ENCODE data around the gene RHOT2.

RHOT2 gene

DNA sequence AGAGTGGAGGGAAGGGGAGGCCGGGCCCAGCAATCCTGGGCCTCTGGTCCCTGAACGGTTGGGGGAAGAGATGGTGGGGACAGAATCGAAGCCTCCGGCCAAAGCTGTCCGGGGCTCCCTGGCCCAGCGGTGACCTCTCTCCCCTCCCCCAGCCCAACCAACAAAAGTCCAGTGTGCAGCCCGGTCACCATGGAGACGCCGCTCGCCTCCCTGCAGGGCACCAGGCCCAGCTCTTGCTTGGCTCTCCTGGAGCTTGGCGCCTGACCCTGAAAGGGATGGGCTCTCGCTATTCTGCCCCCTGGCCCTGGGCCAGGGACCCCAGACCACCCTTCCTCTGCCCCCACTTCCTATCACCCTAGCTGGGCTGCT is 48.3 kb downstream of the RHOT2 start:
- Histone ChIP-seq H3K27me3 (ENCODE audit: control insufficient read depth, insufficient read depth, low read length) (no peaks in the 10 kb centered on the region), H3K4me3 (ENCODE audit: low read depth, low read length) (peak overlapping the region; percentile 43), H3K36me3 (ENCODE audit: control insufficient read depth, insufficient read depth, low read length) (no peaks in the 10 kb centered on the region), H3K9ac (no peak overlapping the region), H2AFZ (peak overlapping the region; percentile 40), H3K79me2 (peaks cover 2% of the 10 kb centered on the region), H3K27ac (no peak overlapping the region), H3K4me2 (ENCODE audit: low read length) (peak overlapping the region; percentile 74), H3K4me1 (peaks cover 17% of the 10 kb centered on the region), H3K9me3 (ENCODE audit: control insufficient read depth, low read length) (no peaks in the 10 kb centered on the region)
- TF ChIP-seq, protein P1, sequence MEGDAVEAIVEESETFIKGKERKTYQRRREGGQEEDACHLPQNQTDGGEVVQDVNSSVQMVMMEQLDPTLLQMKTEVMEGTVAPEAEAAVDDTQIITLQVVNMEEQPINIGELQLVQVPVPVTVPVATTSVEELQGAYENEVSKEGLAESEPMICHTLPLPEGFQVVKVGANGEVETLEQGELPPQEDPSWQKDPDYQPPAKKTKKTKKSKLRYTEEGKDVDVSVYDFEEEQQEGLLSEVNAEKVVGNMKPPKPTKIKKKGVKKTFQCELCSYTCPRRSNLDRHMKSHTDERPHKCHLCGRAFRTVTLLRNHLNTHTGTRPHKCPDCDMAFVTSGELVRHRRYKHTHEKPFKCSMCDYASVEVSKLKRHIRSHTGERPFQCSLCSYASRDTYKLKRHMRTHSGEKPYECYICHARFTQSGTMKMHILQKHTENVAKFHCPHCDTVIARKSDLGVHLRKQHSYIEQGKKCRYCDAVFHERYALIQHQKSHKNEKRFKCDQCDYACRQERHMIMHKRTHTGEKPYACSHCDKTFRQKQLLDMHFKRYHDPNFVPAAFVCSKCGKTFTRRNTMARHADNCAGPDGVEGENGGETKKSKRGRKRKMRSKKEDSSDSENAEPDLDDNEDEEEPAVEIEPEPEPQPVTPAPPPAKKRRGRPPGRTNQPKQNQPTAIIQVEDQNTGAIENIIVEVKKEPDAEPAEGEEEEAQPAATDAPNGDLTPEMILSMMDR (IDR thresholded peaks at IDR 0.05): no peak

DNA sequence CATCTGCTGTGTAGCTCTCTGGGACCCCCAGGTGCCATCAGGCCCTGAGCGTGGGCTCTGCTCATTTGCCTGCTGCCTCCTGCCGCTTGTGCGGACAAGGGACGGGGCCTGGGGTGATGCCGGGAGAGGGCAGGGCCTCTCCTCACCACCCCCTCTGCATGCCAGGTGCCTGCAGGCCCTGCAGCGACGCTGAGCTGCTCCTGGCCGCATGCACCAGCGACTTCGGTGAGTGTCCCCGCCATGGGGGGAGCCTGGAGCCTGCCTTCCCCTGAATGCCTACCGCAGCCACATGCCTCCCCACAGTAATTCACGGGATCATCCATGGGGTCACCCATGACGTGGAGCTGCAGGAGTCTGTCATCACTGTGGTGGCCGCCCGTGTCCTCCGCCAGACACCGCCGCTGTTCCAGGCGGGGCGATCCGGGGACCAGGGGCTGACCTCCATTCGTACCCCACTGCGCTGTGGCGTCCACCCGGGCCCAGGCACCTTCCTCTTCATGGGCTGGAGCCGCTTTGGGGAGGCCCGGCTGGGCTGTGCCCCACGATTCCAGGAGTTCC is 48.9 kb downstream of the RHOT2 start:
- Histone ChIP-seq H3K9ac (no peak overlapping the region), H3K4me3 (ENCODE audit: low read depth, low read length) (no peak overlapping the region), H3K27ac (no peak overlapping the region), H3K36me3 (ENCODE audit: control insufficient read depth, insufficient read depth, low read length) (no peaks in the 10 kb centered on the region), H2AFZ (no peak overlapping the region), H3K9me3 (ENCODE audit: control insufficient read depth, low read length) (no peaks in the 10 kb centered on the region), H3K4me2 (ENCODE audit: low read length) (no peak overlapping the region), H3K79me2 (peaks cover 2% of the 10 kb centered on the region), H3K27me3 (ENCODE audit: control insufficient read depth, insufficient read depth, low read length) (no peaks in the 10 kb centered on the region), H3K4me1 (peaks cover 17% of the 10 kb centered on the region)
- TF ChIP-seq, protein P1 (IDR thresholded peaks at IDR 0.05): no peak

GRCh38 chr16:717450-718245 is 49.7 kb downstream of the RHOT2 start:
- Histone ChIP-seq H3K4me3 (ENCODE audit: low read depth, low read length) (no peak overlapping the region), H3K36me3 (ENCODE audit: control insufficient read depth, insufficient read depth, low read length) (no peaks in the 10 kb centered on the region), H3K4me2 (ENCODE audit: low read length) (no peak overlapping the region), H3K27me3 (ENCODE audit: control insufficient read depth, insufficient read depth, low read length) (no peaks in the 10 kb centered on the region), H3K9ac (no peak overlapping the region), H3K9me3 (ENCODE audit: control insufficient read depth, low read length) (no peaks in the 10 kb centered on the region), H3K4me1 (peaks cover 17% of the 10 kb centered on the region), H2AFZ (no peak overlapping the region), H3K27ac (no peak overlapping the region), H3K79me2 (peaks cover 2% of the 10 kb centered on the region)
- TF ChIP-seq, protein P1 (IDR thresholded peaks at IDR 0.05): no peak

DNA sequence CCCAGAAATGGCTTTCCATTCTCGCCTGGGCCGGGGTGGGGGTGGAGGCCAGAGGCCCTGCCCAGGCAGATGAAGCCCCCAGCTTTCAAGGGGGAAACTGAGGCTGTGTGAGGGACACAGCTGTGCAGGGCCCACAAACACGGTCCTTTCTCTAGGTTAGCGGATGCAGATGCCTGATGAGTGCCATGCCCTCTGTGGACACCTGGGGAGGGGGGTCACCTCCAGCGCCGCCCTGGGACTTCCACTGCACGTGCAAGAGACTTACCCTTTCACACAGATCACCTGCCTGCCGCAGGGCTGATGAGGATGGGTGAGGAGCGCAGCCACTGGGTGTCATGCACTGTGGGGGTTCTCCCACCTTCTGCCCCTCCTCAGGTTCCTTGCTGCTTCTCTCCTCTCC is 50.5 kb downstream of the RHOT2 start:
- TF ChIP-seq, protein P1 (IDR thresholded peaks at IDR 0.05): no peak
- Histone ChIP-seq H3K9ac (no peak overlapping the region), H3K4me3 (ENCODE audit: low read depth, low read length) (no peak overlapping the region), H2AFZ (no peak overlapping the region), H3K4me2 (ENCODE audit: low read length) (no peak overlapping the region), H3K9me3 (ENCODE audit: control insufficient read depth, low read length) (no peaks in the 10 kb centered on the region), H3K79me2 (peaks cover 2% of the 10 kb centered on the region), H3K27ac (no peak overlapping the region), H3K4me1 (peaks cover 17% of the 10 kb centered on the region), H3K36me3 (ENCODE audit: control insufficient read depth, insufficient read depth, low read length) (no peaks in the 10 kb centered on the region), H3K27me3 (ENCODE audit: control insufficient read depth, insufficient read depth, low read length) (no peaks in the 10 kb centered on the region)

Measured in parathyroid adenoma (tissue), 2 donors.